SKM-1 treated with dmso at 0.1 percent for 144 hours (cell line): ENCODE measurements around the gene POGLUT3.

Experiments
- DNase-seq: peaks from one replicate; lab custom pipeline; 2025; ENCODE audit not compliant: unreplicated experiment; lab: John Stamatoyannopoulos, UW

POGLUT3 gene, protein sequence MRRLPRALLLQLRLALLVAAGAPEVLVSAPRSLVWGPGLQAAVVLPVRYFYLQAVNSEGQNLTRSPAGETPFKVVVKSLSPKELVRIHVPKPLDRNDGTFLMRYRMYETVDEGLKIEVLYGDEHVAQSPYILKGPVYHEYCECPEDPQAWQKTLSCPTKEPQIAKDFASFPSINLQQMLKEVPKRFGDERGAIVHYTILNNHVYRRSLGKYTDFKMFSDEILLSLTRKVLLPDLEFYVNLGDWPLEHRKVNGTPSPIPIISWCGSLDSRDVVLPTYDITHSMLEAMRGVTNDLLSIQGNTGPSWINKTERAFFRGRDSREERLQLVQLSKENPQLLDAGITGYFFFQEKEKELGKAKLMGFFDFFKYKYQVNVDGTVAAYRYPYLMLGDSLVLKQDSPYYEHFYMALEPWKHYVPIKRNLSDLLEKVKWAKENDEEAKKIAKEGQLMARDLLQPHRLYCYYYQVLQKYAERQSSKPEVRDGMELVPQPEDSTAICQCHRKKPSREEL

DNA sequence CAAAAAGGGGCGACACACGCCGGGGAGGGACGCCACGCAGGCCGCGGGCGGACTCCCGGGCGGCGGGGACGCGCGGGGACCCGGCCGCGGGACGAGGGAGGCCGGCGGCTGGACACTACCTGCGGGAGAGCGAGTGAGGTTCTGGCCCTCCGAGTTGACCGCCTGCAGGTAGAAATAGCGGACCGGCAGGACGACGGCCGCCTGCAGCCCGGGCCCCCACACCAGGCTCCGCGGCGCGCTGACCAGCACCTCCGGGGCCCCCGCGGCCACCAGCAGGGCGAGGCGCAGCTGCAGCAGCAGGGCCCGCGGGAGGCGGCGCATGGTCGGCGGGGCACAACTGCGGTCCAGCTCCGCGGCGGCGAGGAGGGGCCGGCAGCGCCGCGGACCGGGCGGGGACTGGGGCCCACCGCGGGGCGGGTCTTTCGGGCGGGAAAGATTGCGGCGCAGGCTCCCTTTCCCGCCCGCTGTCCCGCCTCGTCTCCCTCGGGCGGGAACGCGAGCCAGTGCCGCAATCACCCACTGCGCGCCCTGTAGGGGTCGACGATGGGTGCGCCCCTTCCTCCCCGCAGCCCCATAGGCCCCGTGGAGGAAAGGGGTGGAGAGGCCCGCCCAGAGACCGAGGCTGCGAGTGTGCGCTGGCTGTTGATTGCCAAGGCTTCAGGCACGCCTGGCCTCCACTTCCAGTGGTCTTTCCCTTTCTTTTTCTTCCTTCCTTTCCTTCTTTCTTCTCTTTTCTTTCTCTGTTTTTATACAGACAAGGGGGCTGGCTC is at the start of gene POGLUT3:
Gene POGLUT3, minus strand, starts transcription at position 339 of the 770 bp plus-strand sequence. Its CDS starts 18 bp downstream, at position 321.
- DNase-seq: peak; percentile 34

DNA sequence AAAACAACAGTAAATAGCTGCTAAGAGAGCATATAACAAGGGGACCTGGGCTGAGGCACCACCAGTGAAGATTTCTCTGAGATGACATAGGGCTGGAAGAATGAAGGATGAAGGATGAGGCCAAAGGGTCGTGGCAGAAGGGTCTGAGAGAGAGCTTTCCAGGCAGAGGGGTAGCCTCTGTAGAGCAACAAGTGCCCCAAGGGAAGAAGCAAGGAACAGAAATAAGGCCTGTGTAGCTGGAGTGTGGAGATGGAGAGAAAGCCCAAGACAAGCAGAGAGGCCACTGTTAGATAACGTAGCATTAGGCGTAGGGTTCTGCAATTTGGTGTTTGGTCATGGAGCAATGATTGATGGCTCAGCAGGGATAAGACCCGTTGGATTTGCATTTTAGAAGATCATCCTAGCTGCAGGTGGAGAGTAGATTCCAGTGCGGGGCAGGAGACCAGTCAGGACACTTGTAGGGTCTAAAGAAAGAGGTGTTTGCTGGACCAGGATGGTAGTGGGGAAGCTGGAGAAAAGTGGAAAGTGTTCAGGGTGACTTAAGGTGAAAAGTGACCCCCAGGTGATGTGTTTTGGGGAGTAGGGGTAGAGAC is 47.8 kb upstream of the POGLUT3 start:
- no peak for DNase-seq

DNA sequence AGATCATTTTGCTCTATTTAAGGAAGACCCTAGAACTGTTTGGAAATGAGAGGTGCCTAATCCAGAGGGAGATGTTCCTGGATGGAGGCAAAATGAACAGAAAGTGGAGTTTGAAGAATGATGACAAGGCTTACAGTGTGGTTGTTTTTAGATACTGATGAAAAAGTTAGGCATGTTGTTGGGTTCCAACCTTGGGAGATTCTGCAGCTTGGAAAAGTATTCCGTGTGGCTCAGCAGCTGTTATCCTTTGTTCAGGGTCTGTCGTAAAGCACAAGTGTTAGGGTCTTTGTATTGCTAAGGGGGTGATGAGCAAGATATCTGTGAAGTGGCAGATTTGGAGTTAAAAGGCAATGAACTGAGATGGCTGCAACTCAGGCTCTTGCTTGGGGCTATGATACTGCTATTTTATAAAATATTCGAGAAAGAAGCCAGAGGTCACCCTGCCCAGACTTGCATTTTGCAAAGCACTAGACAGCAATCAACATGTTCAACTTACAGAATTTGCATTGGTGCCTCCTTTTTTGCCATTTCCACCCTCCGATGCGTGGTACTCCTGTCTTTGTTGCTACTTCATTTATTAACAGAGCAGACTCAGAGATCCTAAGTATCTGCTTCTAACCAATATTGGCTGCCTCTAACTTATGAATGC is 45.3 kb upstream of the POGLUT3 start:
- no peak for DNase-seq

DNA sequence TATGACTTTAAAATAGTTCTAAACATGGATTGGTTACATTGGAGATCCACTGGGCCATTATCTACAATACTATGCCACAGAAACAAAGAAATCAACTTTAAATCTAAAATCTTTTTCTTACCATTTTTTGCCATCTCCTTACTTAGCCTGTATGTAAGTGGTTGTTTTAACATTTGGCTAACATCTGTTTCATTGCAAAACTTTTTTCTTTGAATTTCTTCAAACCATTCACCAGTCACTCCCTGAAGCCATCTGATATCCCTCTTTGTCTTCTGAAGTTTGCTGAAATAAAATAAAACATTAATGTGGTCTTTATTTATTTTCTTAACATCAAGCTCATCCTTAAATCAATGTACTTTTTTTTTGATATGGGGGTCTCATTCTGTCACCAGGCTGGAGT is 43.3 kb upstream of the POGLUT3 start:
- no peak for DNase-seq

DNA sequence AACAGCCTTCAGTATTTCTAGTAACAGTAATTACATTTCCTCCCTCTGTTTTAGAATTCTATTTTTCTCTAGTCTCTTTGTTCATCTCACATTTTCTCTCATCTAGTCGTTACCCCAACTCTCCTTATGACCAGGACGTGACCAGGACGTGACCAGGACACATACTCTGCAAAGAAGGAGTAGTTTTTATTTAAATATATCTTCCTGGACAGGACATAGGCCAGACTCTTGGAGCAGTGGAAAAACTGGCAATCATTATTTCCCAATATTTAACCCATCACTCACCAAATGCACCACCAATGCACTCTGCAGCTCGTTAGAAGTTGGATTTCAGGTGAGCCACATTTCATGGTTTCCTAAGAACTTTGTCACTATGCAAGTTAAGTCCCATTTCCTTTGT is 40.3 kb upstream of the POGLUT3 start:
- DNase-seq: no peak

DNA sequence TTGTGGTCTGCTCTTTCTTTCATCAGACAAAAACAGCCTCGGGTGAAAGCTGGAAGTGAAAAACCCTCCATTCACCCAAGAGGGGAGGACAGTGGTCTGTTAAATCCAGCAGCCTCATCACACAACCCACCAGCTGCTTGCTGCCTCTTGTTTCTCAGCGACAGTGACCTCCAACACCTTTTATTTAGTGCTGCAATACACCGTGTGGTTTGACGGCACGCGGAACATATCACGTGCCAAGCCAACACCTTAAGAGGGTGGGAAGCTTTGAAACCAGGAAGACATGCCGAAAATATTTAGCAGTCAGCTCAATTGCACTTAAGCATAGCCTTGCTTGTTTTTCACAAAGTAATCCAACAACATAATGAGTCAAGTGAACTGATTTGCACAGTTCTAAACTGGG is 39.8 kb upstream of the POGLUT3 start:
- DNase-seq: no peak

DNA sequence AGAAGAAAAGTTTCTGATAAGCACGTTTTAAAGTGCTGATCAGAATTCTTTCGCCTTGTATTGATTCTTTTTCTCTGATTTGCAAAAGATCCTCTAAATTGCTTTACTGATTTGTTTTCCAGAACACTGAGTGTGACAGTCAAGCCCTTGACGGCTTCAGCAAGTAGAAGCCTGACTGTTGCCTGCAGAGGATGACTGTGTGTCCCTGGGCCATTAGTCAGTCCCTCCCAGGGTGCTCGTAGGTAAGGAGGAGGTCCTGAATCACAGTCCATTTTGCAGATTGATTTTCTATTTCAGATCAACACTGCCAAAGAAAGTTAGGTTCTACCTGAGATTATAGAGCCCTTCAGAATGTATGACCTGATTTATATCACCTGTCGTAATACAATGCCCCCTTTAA is 38.6 kb upstream of the POGLUT3 start:
- no peak for DNase-seq

DNA sequence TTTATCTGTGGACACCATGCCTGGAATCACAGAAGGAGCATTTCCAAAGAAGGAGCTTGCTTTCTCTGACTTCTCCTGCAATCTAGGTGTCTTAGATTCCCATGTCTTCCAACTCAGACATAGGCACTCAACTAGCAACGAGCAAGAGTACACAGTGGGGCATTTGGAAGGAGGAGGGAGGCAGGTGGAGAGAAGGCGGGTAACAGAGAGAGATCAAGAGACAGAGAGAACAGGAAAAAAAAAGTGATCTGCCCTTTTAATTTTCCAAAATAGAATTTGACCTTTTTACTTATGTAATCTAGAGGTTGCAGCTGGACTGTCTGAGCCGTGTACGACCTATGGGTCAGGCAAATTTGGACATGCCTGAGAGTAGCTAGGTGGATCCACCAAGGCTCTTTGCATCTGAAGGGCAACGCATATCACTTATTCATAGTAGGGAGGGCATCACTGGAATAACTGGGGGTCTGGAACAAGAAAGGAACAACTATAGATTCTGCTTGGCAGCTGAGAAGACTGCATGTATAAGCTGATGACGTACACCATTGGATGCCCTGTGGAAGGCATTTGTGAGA is 37.3 kb upstream of the POGLUT3 start:
- no peak for DNase-seq

DNA sequence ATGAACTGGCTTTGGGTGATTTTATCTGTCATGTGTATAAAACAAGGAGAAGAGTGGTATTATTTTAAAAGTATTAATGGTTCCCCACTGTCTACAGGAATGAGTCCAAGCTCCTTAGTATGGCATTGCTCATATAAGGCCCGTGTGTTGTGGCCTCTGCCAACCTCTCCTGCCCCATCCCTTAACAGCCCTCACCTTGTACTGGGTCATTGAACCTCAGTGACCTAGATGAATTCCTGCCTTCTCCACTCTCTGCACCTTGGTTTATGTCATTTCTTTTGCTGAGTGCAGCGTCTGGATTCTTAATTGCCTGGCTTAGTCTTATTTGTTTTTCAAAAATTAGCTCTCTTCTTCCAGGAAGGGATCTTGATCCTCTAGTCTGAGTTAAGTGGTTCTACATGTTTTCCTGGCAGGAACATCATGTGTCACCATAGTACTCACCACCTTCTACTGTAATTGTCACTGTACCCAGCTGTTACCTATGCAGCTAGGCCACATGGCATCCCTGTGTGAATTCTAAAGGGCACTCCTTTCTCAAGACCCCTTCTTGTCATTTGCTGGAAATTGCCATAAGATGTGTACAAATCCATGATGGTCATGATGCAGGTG is 36.2 kb upstream of the POGLUT3 start:
- DNase-seq: no peak

DNA sequence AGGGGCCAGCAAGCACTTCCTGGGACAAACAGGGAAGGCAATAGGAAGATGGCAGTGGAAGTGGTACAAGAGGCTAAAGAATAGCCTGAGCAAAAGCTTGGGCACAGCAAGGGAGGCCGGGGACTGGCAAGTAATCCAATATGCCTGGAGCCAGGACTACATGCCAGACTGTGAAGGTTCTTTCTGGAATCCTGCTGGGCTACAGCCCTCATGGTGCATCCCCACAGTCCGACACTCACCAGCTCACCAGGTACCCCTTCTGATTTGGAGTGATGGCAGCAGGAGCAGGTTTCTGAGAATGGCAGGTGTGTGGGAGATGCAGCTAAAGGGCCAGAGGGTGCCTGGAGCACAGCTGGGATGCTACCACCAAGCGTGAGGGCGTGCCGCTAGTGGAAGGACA is 32.2 kb upstream of the POGLUT3 start:
- DNase-seq: no peak

DNA sequence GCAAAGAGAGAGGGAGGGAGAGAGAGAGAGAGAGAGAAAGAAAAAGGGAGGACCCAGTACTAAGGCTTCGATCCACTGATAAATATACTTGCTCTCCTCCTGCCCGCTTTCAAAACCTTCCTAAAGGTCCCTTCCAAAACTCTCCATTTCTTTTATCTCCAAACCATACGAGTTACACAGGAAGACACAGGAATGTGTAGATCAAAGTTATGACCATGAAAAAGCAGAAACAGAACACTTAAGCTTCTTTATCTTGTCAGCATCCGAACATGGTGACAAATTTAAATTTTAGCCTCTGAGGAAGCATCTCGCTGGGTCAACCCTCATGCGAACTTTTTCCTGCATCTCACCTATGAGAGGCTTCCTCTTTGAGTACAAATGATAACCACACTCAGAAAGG is 29.2 kb upstream of the POGLUT3 start:
- no peak for DNase-seq

DNA sequence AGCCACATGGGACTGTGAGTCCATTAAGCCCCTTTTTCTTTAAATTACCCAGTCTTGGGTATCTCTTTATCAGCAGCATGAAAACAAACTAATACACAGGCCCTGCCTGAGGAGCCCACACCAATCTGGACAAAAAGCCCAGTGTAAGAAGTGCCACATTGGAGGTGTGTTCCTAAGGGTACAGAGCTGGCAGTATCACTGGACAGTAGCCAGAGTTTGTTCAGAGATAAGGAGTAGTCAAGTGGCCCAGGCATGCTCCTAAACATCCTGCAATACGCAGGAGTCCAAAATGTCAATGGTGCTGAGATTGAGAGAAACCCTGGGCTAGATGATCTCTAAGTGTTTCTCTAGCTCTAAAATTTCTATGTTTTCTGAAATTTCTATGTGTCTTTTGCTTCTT is 27.0 kb upstream of the POGLUT3 start:
- DNase-seq: no peak

DNA sequence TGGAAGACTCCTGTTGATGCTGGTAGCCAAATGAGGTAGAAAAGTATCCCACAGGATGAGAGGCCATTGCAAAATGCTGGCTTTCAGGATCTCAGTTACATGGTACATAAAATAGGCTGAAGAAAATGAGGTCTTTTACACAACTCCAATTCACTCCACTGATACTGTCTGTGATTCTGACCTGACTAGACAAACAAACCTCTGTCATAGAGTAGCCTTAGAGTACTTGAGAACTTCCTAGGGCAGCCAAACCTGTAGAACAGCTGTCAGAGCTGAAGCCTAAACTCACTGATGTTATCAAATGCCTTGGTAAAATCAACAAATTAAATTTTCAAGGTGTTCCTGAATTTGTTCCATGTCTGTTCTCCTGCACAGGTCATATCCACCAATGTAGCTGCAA is 26.2 kb upstream of the POGLUT3 start:
- no peak for DNase-seq

DNA sequence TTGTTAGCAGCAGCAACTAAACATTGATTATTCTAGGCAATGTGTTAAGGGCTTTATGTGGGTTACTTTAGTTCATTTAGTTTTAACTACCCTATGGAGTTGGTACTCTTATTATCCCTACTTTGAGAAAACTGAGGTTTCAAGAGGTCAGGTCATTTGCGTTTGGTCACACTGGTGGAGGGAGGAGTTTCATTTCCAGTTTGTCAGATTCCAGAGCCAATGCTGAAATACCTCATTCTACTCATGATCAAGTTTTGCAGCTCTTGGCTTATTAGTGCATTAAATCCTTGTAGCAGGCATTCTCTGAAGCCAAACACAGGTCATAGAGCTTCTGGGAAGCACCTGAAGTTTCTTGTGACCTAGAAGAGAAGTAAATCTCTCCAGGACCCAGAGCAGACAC is 24.1 kb upstream of the POGLUT3 start:
- no peak for DNase-seq

DNA sequence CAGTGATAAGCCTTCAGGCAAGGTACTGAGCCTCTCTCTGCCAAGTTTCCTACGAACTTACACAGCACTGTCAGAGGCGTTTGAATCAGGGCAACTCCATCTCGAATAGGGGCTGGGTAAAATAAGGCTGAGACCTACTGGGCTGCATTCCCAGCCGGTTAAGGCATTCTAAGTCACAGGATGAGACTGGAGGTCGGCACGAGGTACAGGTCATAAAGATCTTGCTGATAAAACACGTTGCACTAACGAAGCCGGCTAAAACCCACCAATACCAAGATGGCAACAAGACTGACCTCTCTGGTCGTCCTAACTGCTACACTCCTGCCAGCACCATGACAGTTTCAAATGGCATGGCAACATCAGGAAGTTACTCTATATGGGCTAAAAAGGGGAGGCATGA is 20.4 kb upstream of the POGLUT3 start:
- no peak for DNase-seq

DNA sequence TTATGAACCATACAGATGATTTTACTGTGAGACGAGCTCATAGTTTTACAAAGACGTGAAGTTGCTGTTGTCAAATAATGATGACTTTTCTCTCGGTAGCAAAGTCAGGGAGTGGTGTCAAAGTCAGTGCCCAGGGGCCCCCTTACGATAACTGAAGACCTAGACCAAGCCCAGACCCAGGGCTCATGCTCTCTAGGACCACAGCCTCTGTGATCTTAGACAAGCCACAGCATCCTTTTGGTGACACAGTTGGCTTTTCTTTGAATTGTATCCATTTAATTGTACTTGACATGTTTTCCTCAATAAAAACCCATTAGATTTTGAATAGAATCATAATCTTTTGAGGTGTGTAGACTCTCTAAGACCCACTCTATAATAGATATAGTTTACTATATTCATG is 17.9 kb upstream of the POGLUT3 start:
- DNase-seq: no peak

DNA sequence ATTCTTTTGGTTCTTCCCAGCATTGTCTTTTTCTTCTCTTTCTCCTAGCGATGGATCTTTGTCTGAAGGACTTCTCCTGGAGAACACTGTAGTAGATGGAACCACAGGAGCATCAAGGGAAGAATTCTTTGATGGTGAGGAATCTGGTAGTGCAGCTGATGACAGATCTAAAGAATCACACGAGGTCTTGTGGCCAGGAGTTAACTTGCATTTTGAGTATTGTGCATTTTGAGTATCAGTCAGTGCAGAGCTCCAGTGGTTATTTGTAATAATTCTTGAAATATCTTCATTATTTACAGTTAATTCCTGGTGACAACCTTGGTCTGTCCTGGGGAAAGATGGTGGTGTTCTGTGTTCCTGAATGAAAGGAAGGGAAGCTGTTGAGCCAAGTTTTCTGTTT is 14.5 kb upstream of the POGLUT3 start:
- no peak for DNase-seq

DNA sequence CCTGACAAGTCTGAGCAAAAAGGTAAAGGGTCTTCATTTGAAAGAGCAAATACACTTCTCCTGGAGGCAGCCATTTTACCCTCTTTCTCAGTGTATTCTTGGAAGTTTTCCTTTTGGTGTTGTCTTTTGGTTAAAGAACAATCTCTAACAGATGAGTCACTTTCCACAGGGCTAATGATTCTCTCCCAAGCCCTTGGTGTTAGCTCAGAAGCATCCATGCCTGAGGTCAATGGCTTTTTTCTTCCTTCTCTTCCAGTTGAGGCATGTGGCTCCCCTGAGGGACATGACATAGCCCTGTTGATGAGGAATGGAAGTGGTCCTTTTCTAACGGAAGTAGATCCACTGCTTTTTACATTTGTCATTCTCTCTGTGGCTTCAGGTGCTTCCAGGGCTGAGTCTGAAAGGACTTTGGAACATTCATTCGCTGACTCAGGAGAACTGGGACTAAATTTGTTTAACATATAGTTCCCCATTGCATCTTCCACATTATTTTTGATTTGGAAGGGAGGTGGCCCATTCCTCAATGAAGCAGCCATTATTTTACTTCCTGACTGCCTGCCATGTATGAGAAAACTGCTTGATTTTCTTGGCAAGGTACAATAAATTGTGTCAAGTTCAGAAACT is 13.8 kb upstream of the POGLUT3 start:
- no peak for DNase-seq

DNA sequence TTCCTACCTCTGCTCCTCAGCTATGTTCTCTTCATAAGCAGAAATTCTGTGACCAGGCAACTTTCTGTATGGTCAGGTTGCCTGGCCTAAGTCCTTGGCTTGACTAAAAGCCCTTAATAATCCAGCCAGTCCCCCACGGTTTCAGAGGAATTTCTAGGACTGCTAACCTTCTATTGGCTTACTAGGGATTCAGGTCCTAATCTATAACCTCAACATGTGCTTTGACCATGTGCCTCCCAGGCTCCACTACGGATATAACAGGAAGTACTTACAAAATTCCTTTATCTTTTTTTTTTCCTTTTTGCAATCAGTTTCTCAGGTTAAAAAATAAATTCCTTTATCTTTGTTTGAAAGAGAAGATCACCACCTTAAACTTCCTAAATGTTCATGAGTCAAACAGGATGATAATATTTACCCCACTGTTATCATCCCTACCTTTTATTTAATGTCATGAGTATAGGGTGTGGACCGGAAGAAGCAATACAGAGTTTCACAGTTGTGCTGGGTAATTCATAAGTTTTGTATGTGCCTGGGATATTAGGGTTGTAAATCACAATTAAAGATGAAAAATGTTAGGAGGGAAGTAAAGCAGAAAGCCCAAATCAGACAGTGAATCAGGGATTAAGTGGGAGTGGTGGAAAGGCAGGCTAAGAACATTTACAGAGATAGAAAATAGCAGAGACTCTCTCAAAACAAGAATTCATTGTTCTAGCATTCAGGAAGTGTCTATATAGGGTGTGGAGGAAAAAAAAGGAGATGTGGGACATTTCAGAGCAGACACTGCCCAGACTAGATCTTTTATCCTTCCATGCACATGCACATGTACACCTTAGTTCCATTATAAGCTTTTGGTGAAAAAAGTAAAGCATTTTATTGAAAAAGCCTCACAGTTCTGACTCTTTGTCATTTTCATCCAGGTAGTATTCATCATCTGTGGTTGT is 10.7 kb upstream of the POGLUT3 start:
- DNase-seq: no peak
